Mesothelial cell of epicardium (in vitro differentiated cells): ENCODE results near the gene RYR1. TPM values are rescaled to one million over a fixed set of nuclear protein-coding genes. Genes with fewer than 3 reads are reported as not detected.
A peak's percentile ranks its signal among the peaks of the same experiment; 100 is the strongest.
"Not testable (repeated sequence)": the region's sequence is repeated elsewhere in the genome, so short reads cannot be mapped to it uniquely, and the experiment has no call there.

Source experiments
- DNase-seq, 2 experiments: peaks; one replicate each; pipeline ENCODE4 v3.0.0; 2021; ENCODE audit warnings: low spot score in 2 of 2; ENCODE audit not compliant: unreplicated experiment in 2 of 2
- H3K27ac Mint-ChIP-seq: 2 replicates; pipeline ENCODE4 v1.8.0; 2021; ENCODE audit warnings: mixed read lengths
- H3K27me3 Mint-ChIP-seq: 2 replicates; pipeline ENCODE4 v1.8.0; 2021; ENCODE audit warnings: low read depth, mixed read lengths
- H3K36me3 Mint-ChIP-seq: 2 replicates; pipeline ENCODE4 v1.8.0; 2021; ENCODE audit warnings: mixed read lengths
- H3K4me1 Mint-ChIP-seq: 2 replicates; pipeline ENCODE4 v1.8.0; 2021; ENCODE audit warnings: mixed read lengths
- H3K4me3 Mint-ChIP-seq: 2 replicates; pipeline ENCODE4 v1.8.0; 2021; ENCODE audit warnings: mild to moderate bottlenecking, moderate library complexity, mixed read lengths
- H3K9me3 Mint-ChIP-seq: 2 replicates; pipeline ENCODE4 v1.8.0; 2021; ENCODE audit warnings: mixed read lengths
- total RNA-seq: library from RNA; stranded (reverse); gene quantifications from 3 replicates; pipeline ENCODE4 v1.2.1, GENCODE V29; 2021
- TF ChIP-seq, protein P1 (sequence below): fragments of 200-600 bp; sonication (generic); IDR thresholded peaks from one replicate; pipeline ENCODE4 v1.5.0; 2021; ENCODE audit warnings: antibody characterized with exemption; ENCODE audit not compliant: unreplicated experiment

The RYR1 gene
- total RNA-seq, 1 donor from 2014 or later: 0.27 TPM

DNA sequence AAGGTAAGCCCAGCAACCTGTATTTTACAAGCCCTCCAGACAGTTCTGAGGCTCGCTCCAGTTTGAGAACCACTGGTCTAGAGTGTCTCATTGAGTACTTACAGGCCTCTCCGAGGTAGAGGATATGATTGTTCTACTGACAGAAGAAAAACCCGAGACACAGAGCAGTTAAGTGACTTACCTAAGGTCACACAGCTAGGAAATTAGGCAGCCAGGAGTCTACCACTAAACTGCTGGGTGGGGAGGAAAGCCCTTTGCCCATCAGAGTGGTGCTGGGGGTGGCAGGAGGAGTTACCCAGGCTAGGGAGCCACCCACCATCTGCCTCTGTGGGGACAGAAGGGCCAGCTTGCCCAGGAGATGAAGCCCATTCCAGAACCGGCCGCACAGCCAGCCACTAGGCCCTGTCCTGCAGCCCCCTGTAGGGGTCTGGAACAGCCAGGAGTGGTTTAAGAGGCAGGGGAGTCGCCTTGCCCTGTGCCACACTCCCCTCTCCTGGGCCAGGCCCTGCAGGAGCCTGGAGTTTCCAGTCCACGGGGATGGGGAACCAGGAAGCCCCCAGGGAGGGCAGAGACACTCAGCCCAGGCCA lies 8.2 kb upstream of the RYR1 start:
- Mint-ChIP-seq H3K9me3 (no peaks in the 10 kb centered on the region), H3K4me1 (peaks cover 6% of the 10 kb centered on the region), H3K27me3 (peaks cover 16% of the 10 kb centered on the region)

DNA sequence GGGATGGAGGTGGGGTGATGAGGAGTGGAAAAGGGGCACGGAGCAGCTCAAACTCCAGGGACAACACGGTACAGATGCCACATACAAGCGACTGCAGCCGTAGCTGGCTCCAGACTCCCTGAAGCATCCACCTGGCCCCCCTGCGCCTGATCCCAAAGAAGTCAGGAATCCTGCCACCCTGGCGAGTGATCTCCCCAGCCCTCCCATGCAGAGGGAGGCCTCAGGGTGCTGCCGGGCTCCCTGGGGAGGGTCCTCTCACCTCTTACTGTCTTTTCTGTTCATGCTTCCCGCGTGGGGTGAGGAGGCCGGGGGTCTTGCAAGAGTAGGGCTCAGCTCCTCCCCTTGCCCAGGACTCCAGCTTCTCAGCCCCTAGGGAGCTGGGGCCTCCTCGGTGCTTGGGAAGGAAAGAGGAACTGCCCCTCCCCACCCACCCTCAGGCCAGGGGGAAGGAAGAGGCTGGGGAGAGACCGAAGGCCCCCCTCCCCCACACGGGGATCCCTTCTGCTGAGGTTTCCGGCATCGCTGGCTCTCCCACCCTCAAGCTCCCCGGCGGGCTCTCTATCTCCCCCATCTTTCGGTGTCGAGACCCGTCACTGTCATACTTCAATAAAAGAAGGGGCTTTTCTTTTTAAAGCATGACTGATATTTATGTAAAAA lies 7.6 kb upstream of the RYR1 start, which contains the start of gene RASGRP4:
Gene RASGRP4 (minus strand): TSS at position 410 of the 657 bp plus-strand sequence. CDS start 128 bp downstream, at position 282.
- H3K27ac Mint-ChIP-seq: no peak within 1 kb of the TSS
- TF ChIP-seq, protein P1, sequence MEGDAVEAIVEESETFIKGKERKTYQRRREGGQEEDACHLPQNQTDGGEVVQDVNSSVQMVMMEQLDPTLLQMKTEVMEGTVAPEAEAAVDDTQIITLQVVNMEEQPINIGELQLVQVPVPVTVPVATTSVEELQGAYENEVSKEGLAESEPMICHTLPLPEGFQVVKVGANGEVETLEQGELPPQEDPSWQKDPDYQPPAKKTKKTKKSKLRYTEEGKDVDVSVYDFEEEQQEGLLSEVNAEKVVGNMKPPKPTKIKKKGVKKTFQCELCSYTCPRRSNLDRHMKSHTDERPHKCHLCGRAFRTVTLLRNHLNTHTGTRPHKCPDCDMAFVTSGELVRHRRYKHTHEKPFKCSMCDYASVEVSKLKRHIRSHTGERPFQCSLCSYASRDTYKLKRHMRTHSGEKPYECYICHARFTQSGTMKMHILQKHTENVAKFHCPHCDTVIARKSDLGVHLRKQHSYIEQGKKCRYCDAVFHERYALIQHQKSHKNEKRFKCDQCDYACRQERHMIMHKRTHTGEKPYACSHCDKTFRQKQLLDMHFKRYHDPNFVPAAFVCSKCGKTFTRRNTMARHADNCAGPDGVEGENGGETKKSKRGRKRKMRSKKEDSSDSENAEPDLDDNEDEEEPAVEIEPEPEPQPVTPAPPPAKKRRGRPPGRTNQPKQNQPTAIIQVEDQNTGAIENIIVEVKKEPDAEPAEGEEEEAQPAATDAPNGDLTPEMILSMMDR: no peak
- H3K27me3 Mint-ChIP-seq: peaks cover 17% of the 10 kb centered on the region
- no peaks in the 10 kb centered on the region for H3K9me3 Mint-ChIP-seq
- no peaks in the 10 kb centered on the region for H3K36me3 Mint-ChIP-seq
- DNase-seq: no peak
- peaks cover 6% of the 10 kb centered on the region for H3K4me1 Mint-ChIP-seq
- H3K4me3 Mint-ChIP-seq: peak within 1 kb of the TSS; percentile 53

More for the DNA sequence above, 8.2 kb upstream of the RYR1 start:
- H3K36me3 Mint-ChIP-seq: no peaks in the 10 kb centered on the region
- no peak for DNase-seq
- TF ChIP-seq, protein P1: no peak
- no peak overlapping the region for H3K27ac Mint-ChIP-seq
- no peak overlapping the region for H3K4me3 Mint-ChIP-seq

DNA sequence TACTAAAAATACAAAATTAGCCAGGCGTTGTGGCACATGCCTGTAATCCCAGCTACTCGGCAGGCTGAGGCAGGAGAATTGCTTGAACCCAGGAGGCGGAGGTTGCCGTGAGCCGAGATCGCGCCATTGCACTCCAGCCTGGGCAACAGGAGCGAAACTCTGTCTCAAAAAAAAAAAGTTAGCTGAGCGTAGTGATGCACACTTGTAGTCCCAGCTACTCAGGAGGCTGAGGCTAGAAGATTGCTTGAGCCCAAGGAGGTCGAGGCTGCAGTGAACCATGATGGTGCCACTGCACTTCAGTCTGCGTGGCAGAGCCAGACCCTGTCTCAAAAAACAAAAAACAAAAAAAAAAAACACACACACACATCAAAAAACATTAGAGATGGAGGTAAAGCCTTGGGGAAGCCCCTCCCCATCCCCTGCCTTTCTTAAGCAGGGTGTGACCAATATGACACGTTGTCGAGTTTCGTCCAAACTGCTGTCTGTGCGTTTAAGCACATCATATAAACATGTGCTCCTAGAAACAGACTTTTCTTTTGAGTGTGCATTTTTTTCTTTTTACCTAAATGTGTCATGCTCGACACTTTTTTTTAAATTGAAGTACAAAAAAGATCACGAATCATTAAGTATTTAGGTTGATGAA lies 6.3 kb upstream of the RYR1 start:
- not testable (repeated sequence) for DNase-seq, H3K4me1 Mint-ChIP-seq, H3K4me3 Mint-ChIP-seq, H3K27ac Mint-ChIP-seq, H3K9me3 Mint-ChIP-seq, H3K36me3 Mint-ChIP-seq
- peaks cover 17% of the 10 kb centered on the region for H3K27me3 Mint-ChIP-seq

DNA sequence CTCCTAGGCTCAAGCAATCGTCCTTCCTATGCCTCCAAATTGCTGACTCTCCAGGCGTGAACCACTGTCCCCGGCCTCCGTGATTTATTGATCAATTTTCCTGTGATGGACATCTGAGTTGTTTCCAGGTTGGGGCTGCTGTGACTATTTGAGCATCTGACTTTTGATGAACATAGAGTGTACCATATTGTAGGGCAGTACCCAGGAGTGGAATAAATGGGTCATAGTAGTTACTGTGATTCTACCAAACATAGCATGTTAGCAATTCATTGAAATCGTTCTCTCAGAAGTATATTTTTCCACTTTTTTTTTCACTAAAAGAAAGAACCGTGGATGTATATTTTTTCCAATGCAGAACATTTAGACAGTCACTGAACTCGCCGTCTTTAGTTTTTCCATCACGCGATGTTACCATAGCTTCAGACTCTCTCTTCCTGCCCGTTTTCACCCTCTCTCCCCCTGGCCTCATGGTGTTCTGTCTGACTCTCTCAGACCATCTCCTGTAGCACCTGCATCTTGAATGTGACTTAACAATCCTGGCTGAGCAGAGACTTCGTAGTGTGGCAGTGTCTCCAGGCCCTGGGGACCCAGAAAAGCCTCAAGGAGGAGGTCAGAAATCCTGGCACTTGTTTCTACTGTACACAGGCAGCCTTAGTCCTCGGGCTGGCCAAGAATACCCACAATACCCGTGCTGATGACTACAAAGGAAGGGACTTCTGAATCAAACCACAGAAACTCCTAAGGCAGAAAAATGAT lies 4.3 kb upstream of the RYR1 start:
- H3K4me1 Mint-ChIP-seq: peaks cover 12% of the 10 kb centered on the region
- H3K27me3 Mint-ChIP-seq: peaks cover 27% of the 10 kb centered on the region
- no peak overlapping the region for H3K4me3 Mint-ChIP-seq
- no peak overlapping the region for H3K27ac Mint-ChIP-seq
- no peaks in the 10 kb centered on the region for H3K36me3 Mint-ChIP-seq
- H3K9me3 Mint-ChIP-seq: no peaks in the 10 kb centered on the region
- DNase-seq: no peak
- TF ChIP-seq, protein P1: no peak

DNA sequence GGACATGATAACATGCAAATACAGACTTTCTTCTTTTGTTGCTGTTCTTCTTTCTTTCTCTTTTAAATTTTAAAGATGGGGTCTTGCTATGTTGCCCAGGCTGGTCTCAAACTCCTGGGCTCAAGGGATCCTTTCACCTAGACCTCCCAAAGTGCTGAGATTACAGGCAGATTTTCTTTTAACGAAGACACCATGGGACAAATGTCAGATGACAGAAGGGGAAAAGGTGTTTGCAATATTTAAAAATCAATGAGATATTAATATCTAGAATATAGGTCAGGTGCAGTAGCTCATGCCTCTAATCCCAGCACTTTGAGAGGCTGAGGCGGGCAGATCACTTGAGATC lies 3.7 kb upstream of the RYR1 start:
- H3K4me3 Mint-ChIP-seq: no peak overlapping the region
- H3K27me3 Mint-ChIP-seq: peaks cover 32% of the 10 kb centered on the region
- TF ChIP-seq, protein P1: no peak
- H3K9me3 Mint-ChIP-seq: no peaks in the 10 kb centered on the region
- peaks cover 14% of the 10 kb centered on the region for H3K4me1 Mint-ChIP-seq
- no peaks in the 10 kb centered on the region for H3K36me3 Mint-ChIP-seq
- H3K27ac Mint-ChIP-seq: no peak overlapping the region
- DNase-seq: no peak
